ENCODE results near the gene MDM1.

DNA sequence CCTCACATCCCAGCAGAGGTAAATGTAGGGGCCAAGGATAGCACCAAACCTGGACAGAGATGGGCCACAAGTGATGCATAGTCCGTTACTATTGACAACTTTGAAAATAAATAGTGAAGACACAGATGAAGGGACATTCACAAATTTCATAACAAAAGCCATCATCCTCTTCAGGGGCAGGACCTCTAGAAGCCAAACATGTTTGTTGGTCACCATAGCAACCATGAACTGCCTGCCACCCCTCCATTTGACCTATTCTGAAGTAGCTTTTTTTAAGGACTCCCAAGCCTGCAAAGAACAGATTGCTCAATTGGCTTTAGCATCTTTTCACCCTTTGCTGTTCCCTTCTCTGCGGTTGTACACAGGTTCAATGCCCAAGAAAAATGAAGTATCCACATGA, 35.7 kb upstream of the MDM1 start:
- TF ChIP-seq ZNF777 (tag by site-specific recombination; IDR thresholded peaks at IDR 0.05; ENCODE audit: borderline replicate concordance) (no peak), HOXA7 (CRISPR knock-in tag; IDR thresholded peaks at IDR 0.05; ENCODE audit: borderline replicate concordance) (no peak), ZNF184 (tag by site-specific recombination; IDR thresholded peaks at IDR 0.05) (no peak), ZNF768 (tag by site-specific recombination; IDR thresholded peaks at IDR 0.05) (no peak), ZNF76 (tag by site-specific recombination; IDR thresholded peaks at IDR 0.05; ENCODE audit: borderline replicate concordance, low read depth) (no peak), KLF9 (tag by site-specific recombination; IDR thresholded peaks at IDR 0.05; ENCODE audit: low read depth) (no peak)
- TF ChIP-seq, protein P1, sequence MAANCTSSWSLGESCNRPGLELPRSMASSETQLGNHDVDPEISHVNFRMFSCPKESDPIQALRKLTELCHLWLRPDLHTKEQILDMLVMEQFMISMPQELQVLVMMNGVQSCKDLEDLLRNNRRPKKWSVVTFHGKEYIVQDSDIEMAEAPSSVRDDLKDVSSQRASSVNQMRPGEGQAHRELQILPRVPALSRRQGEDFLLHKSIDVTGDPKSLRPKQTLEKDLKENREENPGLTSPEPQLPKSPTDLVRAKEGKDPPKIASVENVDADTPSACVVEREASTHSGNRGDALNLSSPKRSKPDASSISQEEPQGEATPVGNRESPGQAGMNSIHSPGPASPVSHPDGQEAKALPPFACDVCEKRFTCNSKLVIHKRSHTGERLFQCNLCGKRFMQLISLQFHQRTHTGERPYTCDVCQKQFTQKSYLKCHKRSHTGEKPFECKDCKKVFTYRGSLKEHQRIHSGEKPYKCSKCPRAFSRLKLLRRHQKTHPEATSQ (tag by site-specific recombination; IDR thresholded peaks at IDR 0.05) = no peak
- TF ChIP-seq, protein P2, sequence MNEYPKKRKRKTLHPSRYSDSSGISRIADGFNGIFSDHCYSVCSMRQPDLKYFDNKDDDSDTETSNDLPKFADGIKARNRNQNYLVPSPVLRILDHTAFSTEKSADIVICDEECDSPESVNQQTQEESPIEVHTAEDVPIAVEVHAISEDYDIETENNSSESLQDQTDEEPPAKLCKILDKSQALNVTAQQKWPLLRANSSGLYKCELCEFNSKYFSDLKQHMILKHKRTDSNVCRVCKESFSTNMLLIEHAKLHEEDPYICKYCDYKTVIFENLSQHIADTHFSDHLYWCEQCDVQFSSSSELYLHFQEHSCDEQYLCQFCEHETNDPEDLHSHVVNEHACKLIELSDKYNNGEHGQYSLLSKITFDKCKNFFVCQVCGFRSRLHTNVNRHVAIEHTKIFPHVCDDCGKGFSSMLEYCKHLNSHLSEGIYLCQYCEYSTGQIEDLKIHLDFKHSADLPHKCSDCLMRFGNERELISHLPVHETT (tag by site-specific recombination; IDR thresholded peaks at IDR 0.05) = no peak
- TF ChIP-seq, protein P3, sequence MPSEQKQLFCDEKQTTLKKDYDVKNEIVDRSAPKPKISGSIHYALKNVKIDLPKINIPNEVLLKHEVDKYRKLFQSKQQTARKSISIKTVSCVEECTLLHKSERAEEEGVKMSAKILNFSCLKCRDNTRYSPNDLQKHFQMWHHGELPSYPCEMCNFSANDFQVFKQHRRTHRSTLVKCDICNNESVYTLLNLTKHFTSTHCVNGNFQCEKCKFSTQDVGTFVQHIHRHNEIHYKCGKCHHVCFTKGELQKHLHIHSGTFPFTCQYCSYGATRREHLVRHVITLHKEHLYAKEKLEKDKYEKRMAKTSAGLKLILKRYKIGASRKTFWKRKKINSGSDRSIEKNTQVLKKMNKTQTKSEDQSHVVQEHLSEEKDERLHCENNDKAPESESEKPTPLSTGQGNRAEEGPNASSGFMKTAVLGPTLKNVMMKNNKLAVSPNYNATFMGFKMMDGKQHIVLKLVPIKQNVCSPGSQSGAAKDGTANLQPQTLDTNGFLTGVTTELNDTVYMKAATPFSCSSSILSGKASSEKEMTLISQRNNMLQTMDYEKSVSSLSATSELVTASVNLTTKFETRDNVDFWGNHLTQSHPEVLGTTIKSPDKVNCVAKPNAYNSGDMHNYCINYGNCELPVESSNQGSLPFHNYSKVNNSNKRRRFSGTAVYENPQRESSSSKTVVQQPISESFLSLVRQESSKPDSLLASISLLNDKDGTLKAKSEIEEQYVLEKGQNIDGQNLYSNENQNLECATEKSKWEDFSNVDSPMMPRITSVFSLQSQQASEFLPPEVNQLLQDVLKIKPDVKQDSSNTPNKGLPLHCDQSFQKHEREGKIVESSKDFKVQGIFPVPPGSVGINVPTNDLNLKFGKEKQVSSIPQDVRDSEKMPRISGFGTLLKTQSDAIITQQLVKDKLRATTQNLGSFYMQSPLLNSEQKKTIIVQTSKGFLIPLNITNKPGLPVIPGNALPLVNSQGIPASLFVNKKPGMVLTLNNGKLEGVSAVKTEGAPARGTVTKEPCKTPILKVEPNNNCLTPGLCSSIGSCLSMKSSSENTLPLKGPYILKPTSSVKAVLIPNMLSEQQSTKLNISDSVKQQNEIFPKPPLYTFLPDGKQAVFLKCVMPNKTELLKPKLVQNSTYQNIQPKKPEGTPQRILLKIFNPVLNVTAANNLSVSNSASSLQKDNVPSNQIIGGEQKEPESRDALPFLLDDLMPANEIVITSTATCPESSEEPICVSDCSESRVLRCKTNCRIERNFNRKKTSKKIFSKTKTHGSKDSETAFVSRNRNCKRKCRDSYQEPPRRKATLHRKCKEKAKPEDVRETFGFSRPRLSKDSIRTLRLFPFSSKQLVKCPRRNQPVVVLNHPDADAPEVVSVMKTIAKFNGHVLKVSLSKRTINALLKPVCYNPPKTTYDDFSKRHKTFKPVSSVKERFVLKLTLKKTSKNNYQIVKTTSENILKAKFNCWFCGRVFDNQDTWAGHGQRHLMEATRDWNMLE (tag by site-specific recombination; conservative IDR thresholded peaks at IDR 0.05; ENCODE audit: low read depth) = no peak
- TF ChIP-seq, protein P4, sequence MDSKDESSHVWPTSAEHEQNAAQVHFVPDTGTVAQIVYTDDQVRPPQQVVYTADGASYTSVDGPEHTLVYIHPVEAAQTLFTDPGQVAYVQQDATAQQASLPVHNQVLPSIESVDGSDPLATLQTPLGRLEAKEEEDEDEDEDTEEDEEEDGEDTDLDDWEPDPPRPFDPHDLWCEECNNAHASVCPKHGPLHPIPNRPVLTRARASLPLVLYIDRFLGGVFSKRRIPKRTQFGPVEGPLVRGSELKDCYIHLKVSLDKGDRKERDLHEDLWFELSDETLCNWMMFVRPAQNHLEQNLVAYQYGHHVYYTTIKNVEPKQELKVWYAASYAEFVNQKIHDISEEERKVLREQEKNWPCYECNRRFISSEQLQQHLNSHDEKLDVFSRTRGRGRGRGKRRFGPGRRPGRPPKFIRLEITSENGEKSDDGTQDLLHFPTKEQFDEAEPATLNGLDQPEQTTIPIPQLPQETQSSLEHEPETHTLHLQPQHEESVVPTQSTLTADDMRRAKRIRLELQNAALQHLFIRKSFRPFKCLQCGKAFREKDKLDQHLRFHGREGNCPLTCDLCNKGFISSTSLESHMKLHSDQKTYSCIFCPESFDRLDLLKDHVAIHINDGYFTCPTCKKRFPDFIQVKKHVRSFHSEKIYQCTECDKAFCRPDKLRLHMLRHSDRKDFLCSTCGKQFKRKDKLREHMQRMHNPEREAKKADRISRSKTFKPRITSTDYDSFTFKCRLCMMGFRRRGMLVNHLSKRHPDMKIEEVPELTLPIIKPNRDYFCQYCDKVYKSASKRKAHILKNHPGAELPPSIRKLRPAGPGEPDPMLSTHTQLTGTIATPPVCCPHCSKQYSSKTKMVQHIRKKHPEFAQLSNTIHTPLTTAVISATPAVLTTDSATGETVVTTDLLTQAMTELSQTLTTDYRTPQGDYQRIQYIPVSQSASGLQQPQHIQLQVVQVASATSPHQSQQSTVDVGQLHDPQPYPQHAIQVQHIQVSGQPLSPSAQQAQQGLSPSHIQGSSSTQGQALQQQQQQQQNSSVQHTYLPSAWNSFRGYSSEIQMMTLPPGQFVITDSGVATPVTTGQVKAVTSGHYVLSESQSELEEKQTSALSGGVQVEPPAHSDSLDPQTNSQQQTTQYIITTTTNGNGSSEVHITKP (tag by site-specific recombination; IDR thresholded peaks at IDR 0.05) = no peak
- TF ChIP-seq, protein P5, sequence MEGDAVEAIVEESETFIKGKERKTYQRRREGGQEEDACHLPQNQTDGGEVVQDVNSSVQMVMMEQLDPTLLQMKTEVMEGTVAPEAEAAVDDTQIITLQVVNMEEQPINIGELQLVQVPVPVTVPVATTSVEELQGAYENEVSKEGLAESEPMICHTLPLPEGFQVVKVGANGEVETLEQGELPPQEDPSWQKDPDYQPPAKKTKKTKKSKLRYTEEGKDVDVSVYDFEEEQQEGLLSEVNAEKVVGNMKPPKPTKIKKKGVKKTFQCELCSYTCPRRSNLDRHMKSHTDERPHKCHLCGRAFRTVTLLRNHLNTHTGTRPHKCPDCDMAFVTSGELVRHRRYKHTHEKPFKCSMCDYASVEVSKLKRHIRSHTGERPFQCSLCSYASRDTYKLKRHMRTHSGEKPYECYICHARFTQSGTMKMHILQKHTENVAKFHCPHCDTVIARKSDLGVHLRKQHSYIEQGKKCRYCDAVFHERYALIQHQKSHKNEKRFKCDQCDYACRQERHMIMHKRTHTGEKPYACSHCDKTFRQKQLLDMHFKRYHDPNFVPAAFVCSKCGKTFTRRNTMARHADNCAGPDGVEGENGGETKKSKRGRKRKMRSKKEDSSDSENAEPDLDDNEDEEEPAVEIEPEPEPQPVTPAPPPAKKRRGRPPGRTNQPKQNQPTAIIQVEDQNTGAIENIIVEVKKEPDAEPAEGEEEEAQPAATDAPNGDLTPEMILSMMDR (tag by site-specific recombination; IDR thresholded peaks at IDR 0.05) = no peak

Data from HEK293 (cell line).